ENCODE results near the gene LMAN1L.

DNA sequence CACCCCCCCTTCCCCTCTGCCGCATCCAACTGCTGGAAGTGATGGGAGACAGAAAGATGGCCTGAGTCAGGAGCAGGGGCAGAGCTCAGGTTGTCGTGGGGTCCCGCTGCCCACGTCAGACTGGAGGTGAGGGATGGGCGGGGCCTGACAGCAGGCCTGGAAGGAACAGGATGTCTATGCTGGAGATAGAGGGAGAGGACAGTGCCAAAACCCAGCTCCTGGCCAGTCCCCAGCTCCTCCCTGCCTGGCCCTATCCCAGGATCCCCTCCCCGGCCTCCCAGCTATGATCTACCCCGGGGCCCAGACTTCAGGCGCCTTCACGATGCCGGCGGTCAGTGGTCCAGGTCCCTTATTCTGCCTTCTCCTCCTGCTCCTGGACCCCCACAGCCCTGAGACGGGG is at the start of gene LMAN1L:
- TF ChIP-seq POLR2A (IDR thresholded peaks at IDR 0.05): no peak
- TF ChIP-seq, protein P1, sequence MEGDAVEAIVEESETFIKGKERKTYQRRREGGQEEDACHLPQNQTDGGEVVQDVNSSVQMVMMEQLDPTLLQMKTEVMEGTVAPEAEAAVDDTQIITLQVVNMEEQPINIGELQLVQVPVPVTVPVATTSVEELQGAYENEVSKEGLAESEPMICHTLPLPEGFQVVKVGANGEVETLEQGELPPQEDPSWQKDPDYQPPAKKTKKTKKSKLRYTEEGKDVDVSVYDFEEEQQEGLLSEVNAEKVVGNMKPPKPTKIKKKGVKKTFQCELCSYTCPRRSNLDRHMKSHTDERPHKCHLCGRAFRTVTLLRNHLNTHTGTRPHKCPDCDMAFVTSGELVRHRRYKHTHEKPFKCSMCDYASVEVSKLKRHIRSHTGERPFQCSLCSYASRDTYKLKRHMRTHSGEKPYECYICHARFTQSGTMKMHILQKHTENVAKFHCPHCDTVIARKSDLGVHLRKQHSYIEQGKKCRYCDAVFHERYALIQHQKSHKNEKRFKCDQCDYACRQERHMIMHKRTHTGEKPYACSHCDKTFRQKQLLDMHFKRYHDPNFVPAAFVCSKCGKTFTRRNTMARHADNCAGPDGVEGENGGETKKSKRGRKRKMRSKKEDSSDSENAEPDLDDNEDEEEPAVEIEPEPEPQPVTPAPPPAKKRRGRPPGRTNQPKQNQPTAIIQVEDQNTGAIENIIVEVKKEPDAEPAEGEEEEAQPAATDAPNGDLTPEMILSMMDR (IDR thresholded peaks at IDR 0.05): no peak
